Cardiac muscle cell (in vitro differentiated cells and primary cell): ENCODE data around the gene UGDH. TPM values are rescaled to one million over a fixed set of nuclear protein-coding genes. Genes with fewer than 3 reads are reported as not detected.

Source experiments
- DNase-seq, 2 donors: peaks; one replicate each; pipeline versions ENCODE4 v3.0.0 to v3.0.0-alpha.2; 2010 to 2017; ENCODE audit warnings: low read depth in 1 of 2, low spot score in 1 of 2
- H3K27ac ChIP-seq: fragments of 200-600 bp; sonication (generic); 2 replicates; pipeline ENCODE4 v1.5.1; 2016
- H3K27me3 ChIP-seq: fragments of 200-600 bp; sonication (generic); 2 replicates; pipeline ENCODE4 v1.6.0; 2016; ENCODE audit warnings: control low read depth
- H3K36me3 ChIP-seq: fragments of 200-600 bp; sonication (generic); 2 replicates; pipeline ENCODE4 v1.5.1; 2016; ENCODE audit warnings: control low read depth
- H3K4me1 ChIP-seq: fragments of 200-600 bp; sonication (generic); 2 replicates; pipeline ENCODE4 v1.8.1; 2017; ENCODE audit warnings: low read depth, mild to moderate bottlenecking, mixed run types
- H3K4me3 ChIP-seq: fragments of 200-600 bp; sonication (generic); 2 replicates; pipeline ENCODE4 v1.5.1; 2016; ENCODE audit warnings: mild to moderate bottlenecking
- H3K9me3 ChIP-seq: fragments of 200-600 bp; sonication (generic); 2 replicates; pipeline ENCODE4 v1.5.1; 2017; ENCODE audit warnings: low read depth, mild to moderate bottlenecking, control low read depth
- CTCF ChIP-seq: IDR thresholded peaks from 2 replicates; pipeline ENCODE4 v1.5.1; 2012; ENCODE audit warnings: low read depth, mild to moderate bottlenecking, low read length
- polyA plus RNA-seq: library from polyadenylated mRNA; unstranded; fragments of >200 nt; fragmentation: Nextera tagmentation; extraction: Ambion mirVana; gene quantifications from 2 replicates; pipeline ENCODE4 v1.2.1, GENCODE V29; 2016
- total RNA-seq: library from RNA; depleted of rRNA; stranded (reverse); fragments of >200 nt; gene quantifications from 2 replicates; pipeline ENCODE4 v1.2.3, GENCODE V29; 2016

UGDH gene
- total and polyA plus RNA-seq, 2 experiments from 2014 or later, result 26.1 to 85.6 TPM

DNA sequence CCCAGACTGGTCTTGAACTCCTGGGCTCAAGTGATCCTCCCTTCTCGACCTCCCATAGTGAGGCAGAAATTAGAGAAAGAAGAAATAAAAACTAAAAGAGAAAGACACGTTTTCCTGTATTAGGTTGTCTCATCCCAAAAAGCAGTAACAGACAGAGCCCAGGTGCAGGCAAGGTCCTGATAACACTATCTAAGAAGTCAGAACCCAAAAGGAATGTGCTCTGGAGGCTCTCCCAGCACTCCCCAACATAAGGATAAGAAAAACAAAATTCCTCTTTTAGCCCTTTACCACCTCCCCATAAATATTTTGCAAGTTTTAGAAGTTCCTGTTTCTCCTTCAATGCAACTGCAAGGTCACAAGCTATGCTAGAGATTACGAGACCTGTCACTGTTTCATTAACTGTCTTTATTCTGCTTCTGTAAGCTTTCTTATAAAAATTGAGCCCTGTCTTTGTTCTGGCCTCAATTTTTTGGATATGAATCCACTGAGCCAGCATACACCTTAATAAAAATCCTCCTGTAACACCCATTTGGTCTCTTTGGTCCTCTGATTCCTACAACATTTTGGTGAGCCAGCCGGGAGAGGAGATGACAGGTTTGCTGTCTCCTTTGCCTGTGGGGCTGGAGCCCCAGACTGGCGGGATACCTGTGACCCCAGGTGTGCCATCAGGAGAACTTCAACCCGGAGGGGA, 42.5 kb downstream of the UGDH start:
- TF ChIP-seq CTCF, result no peak
- DNase-seq, result no peak
- no peaks in the 10 kb centered on the region for H3K27me3 ChIP-seq
- no peaks in the 10 kb centered on the region for H3K36me3 ChIP-seq
- H3K4me3 ChIP-seq, result no peak overlapping the region
- no peaks in the 10 kb centered on the region for H3K9me3 ChIP-seq
- H3K27ac ChIP-seq, result no peak overlapping the region
- no peaks in the 10 kb centered on the region for H3K4me1 ChIP-seq

GRCh38 chr4:39480902-39481695, 46.1 kb downstream of the UGDH start:
- no peak for DNase-seq
- Histone ChIP-seq H3K4me3 (no peak overlapping the region), H3K9me3 (no peaks in the 10 kb centered on the region), H3K27me3 (no peaks in the 10 kb centered on the region), H3K36me3 (no peaks in the 10 kb centered on the region), H3K4me1 (no peaks in the 10 kb centered on the region), H3K27ac (no peak overlapping the region)
- TF ChIP-seq CTCF, result no peak

GRCh38 chr4:39480251-39480650, 47.0 kb downstream of the UGDH start:
- Histone ChIP-seq H3K27ac (no peak overlapping the region), H3K27me3 (no peaks in the 10 kb centered on the region), H3K4me1 (no peaks in the 10 kb centered on the region), H3K4me3 (no peak overlapping the region), H3K9me3 (no peaks in the 10 kb centered on the region), H3K36me3 (no peaks in the 10 kb centered on the region)
- no peak for DNase-seq
- TF ChIP-seq CTCF, result no peak

- no peaks in the 10 kb centered on the region for H3K4me1 ChIP-seq
- H3K4me3 ChIP-seq, result no peak overlapping the region
- DNase-seq, result no peak
- H3K27ac ChIP-seq, result no peak overlapping the region
- H3K27me3 ChIP-seq, result no peaks in the 10 kb centered on the region
- no peak for TF ChIP-seq CTCF
- no peaks in the 10 kb centered on the region for H3K9me3 ChIP-seq
- H3K36me3 ChIP-seq, result peaks cover 6% of the 10 kb centered on the region
Observed at GRCh38 chr4:39476187-39476895, 50.9 kb downstream of the UGDH start.

DNA sequence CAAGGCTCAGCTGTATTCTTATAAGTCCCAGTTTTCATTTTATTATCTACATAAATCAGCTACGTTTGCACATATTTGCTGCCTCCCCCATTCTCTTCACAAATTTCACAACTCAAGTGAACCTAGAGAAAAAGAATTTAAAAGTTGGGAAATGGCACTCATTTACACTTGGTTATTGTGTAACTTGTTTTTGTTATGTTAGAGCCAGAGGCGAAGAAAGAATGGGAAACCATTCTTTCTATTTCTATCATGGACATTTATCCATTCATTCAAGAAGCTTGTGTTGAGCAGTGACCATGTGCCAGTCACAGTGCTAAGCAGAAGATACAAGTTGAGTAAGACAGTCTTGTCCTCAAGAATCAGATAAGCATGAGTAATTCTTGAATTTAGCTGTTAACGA, 54.8 kb downstream of the UGDH start:
- no peak for TF ChIP-seq CTCF
- Histone ChIP-seq H3K27ac (no peak overlapping the region), H3K4me3 (no peak overlapping the region), H3K4me1 (no peaks in the 10 kb centered on the region), H3K27me3 (no peaks in the 10 kb centered on the region), H3K36me3 (peaks cover 11% of the 10 kb centered on the region), H3K9me3 (no peaks in the 10 kb centered on the region)
- DNase-seq, result peak in 1 of 2 donors; percentile 74
